Neural cell (in vitro differentiated cells): ENCODE data around the gene MED27. TPM values are rescaled to one million over a fixed set of nuclear protein-coding genes. Genes with fewer than 3 reads are reported as not detected.

Experiments
- H2AFZ ChIP-seq: fragments of 200-600, 300-800 bp; sonication (generic), shearing (Covaris generic); 2 replicates; pipeline ENCODE4 v1.6.0; 2014; ENCODE audit warnings: low read depth, mild to moderate bottlenecking, antibody characterized with exemption, low read length, moderate library complexity
- H3F3A ChIP-seq: fragments of 200-600 bp; shearing (Covaris generic); 2 replicates; pipeline ENCODE4 v1.6.1; 2016; ENCODE audit warnings: mild to moderate bottlenecking, moderate library complexity, mixed read lengths, antibody characterized with exemption, low read length; ENCODE audit not compliant: insufficient read depth, poor library complexity, severe bottlenecking
- H3K27ac ChIP-seq: fragments of 200-600, 300-800 bp; sonication (generic), shearing (Covaris generic); 2 replicates; pipeline ENCODE4 v1.5.1; 2014; ENCODE audit warnings: mild to moderate bottlenecking, low read length, moderate library complexity
- H3K27me3 ChIP-seq: fragments of 300-800, 200-600 bp; sonication (generic), shearing (Covaris generic); 2 replicates; pipeline ENCODE4 v1.6.0; 2014; ENCODE audit warnings: mild to moderate bottlenecking, low read depth, low read length, moderate library complexity; ENCODE audit not compliant: insufficient read depth
- H3K36me3 ChIP-seq: fragments of 300-800, 200-600 bp; sonication (generic), shearing (Covaris generic); 2 replicates; pipeline ENCODE4 v1.5.1; 2014; ENCODE audit warnings: mild to moderate bottlenecking, antibody characterized with exemption, low read length, moderate library complexity; ENCODE audit not compliant: insufficient read depth
- H3K4me2 ChIP-seq: fragments of 300-800, 200-600 bp; sonication (generic), shearing (Covaris generic); 2 replicates; pipeline ENCODE4 v1.6.0; 2014; ENCODE audit warnings: mild to moderate bottlenecking, low read length
- H3K4me3 ChIP-seq: fragments of 300-800, 200-600 bp; sonication (generic), shearing (Covaris generic); 2 replicates; pipeline ENCODE4 v1.5.1; 2014; ENCODE audit warnings: mild to moderate bottlenecking, low read length, moderate library complexity
- H3K79me2 ChIP-seq: fragments of 200-600 bp; shearing (Covaris generic); replicated peaks from 2 replicates; pipeline ENCODE4 v1.6.0; 2014; ENCODE audit warnings: mild to moderate bottlenecking, low read length, moderate library complexity; ENCODE audit not compliant: insufficient read depth
- H3K9ac ChIP-seq: fragments of 300-800, 200-600 bp; sonication (generic), shearing (Covaris generic); 2 replicates; pipeline ENCODE4 v1.6.1; 2016; ENCODE audit warnings: mild to moderate bottlenecking, low read length, mixed read lengths
- H3K9me2 ChIP-seq: fragments of 200-600 bp; shearing (Covaris generic); 2 replicates; pipeline ENCODE4 v1.6.1; 2016; ENCODE audit warnings: mild to moderate bottlenecking, low read length, mixed read lengths; ENCODE audit not compliant: insufficient read depth
- H3K9me3 ChIP-seq: fragments of 200-600, 300-800 bp; sonication (generic), shearing (Covaris generic); 2 replicates; pipeline ENCODE4 v1.6.1; 2016; ENCODE audit warnings: mild to moderate bottlenecking, mixed run types, low read length, moderate library complexity, mixed read lengths
- H4K20me1 ChIP-seq: fragments of 200-600 bp; shearing (Covaris generic); 2 replicates; pipeline ENCODE4 v1.6.1; 2016; ENCODE audit warnings: mild to moderate bottlenecking, mixed run types; ENCODE audit not compliant: insufficient read depth
- EP300 ChIP-seq: fragments of 450-650 bp; conservative IDR thresholded peaks from 2 replicates; pipeline ENCODE4 v1.6.1; 2014; ENCODE audit warnings: antibody characterized with exemption, mild to moderate bottlenecking, moderate library complexity; ENCODE audit not compliant: poor library complexity, severe bottlenecking
- EZH2 ChIP-seq: fragments of 200-600, 300-800 bp; shearing (Covaris generic), sonication (generic); IDR thresholded peaks from 2 replicates; pipeline ENCODE4 v1.6.1; 2014; ENCODE audit warnings: antibody characterized with exemption, low read length, borderline replicate concordance, mild to moderate bottlenecking; ENCODE audit not compliant: insufficient read depth, poor library complexity, severe bottlenecking
- MXI1 ChIP-seq: fragments of 450-650 bp; conservative IDR thresholded peaks from 2 replicates; pipeline ENCODE4 v1.6.1; 2014; ENCODE audit warnings: antibody characterized with exemption, mild to moderate bottlenecking; ENCODE audit not compliant: poor library complexity, severe bottlenecking
- POLR2AphosphoS5 ChIP-seq: IDR thresholded peaks from 2 replicates; pipeline ENCODE4 v1.6.1; 2012
- SMC3 ChIP-seq: fragments of 450-650 bp; conservative IDR thresholded peaks from 2 replicates; pipeline ENCODE4 v1.6.1; 2014; ENCODE audit warnings: antibody characterized with exemption, mild to moderate bottlenecking, moderate library complexity; ENCODE audit not compliant: poor library complexity
- TAF1 ChIP-seq: IDR thresholded peaks from 2 replicates; pipeline ENCODE4 v1.6.1; 2012; ENCODE audit warnings: low read depth
- polyA plus RNA-seq: library from polyadenylated mRNA; depleted of rRNA; stranded (reverse); fragments of >200 nt; gene quantifications from 2 replicates; pipeline ENCODE4 v1.2.3, GENCODE V29; 2014
- TF ChIP-seq, protein P1 (sequence below): IDR thresholded peaks from 2 replicates; pipeline ENCODE4 v1.6.1; 2012; ENCODE audit warnings: borderline replicate concordance
- TF ChIP-seq, protein P2 (sequence below): fragments of 450-650 bp; IDR thresholded peaks from 2 replicates; pipeline ENCODE4 v1.5.1; 2014; ENCODE audit warnings: antibody characterized with exemption, mild to moderate bottlenecking, moderate library complexity; ENCODE audit not compliant: poor library complexity, severe bottlenecking

The MED27 gene
- polyA plus RNA-seq, 1 donor from 2014 or later: 7.5 TPM

- Histone ChIP-seq H3K36me3 (no peaks in the 10 kb centered on the region), H3K4me3 (no peak overlapping the region), H2AFZ (no peak overlapping the region), H3K9me2 (no peaks in the 10 kb centered on the region), H3K4me2 (no peak overlapping the region), H3K27me3 (no peaks in the 10 kb centered on the region), H3K9me3 (no peaks in the 10 kb centered on the region), H3F3A (no peaks in the 10 kb centered on the region), H4K20me1 (no peaks in the 10 kb centered on the region), H3K9ac (no peak overlapping the region), H3K79me2 (no peaks in the 10 kb centered on the region), H3K27ac (no peak overlapping the region)
- TF ChIP-seq, protein P1, sequence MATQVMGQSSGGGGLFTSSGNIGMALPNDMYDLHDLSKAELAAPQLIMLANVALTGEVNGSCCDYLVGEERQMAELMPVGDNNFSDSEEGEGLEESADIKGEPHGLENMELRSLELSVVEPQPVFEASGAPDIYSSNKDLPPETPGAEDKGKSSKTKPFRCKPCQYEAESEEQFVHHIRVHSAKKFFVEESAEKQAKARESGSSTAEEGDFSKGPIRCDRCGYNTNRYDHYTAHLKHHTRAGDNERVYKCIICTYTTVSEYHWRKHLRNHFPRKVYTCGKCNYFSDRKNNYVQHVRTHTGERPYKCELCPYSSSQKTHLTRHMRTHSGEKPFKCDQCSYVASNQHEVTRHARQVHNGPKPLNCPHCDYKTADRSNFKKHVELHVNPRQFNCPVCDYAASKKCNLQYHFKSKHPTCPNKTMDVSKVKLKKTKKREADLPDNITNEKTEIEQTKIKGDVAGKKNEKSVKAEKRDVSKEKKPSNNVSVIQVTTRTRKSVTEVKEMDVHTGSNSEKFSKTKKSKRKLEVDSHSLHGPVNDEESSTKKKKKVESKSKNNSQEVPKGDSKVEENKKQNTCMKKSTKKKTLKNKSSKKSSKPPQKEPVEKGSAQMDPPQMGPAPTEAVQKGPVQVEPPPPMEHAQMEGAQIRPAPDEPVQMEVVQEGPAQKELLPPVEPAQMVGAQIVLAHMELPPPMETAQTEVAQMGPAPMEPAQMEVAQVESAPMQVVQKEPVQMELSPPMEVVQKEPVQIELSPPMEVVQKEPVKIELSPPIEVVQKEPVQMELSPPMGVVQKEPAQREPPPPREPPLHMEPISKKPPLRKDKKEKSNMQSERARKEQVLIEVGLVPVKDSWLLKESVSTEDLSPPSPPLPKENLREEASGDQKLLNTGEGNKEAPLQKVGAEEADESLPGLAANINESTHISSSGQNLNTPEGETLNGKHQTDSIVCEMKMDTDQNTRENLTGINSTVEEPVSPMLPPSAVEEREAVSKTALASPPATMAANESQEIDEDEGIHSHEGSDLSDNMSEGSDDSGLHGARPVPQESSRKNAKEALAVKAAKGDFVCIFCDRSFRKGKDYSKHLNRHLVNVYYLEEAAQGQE: no peak
- no peak for TF ChIP-seq MXI1
- no peak for TF ChIP-seq TAF1
Measured at GRCh38 chr9:131865446-131866195, 214.0 kb downstream of the MED27 start.

- H3K27me3 ChIP-seq: no peaks in the 10 kb centered on the region
- H3K9me2 ChIP-seq: no peaks in the 10 kb centered on the region
- no peak overlapping the region for H3K4me2 ChIP-seq
- no peak overlapping the region for H3K27ac ChIP-seq
- H2AFZ ChIP-seq: no peak overlapping the region
- H3K4me3 ChIP-seq: no peak overlapping the region
- no peak for TF ChIP-seq POLR2AphosphoS5
- TF ChIP-seq TAF1: no peak
- TF ChIP-seq, protein P2, sequence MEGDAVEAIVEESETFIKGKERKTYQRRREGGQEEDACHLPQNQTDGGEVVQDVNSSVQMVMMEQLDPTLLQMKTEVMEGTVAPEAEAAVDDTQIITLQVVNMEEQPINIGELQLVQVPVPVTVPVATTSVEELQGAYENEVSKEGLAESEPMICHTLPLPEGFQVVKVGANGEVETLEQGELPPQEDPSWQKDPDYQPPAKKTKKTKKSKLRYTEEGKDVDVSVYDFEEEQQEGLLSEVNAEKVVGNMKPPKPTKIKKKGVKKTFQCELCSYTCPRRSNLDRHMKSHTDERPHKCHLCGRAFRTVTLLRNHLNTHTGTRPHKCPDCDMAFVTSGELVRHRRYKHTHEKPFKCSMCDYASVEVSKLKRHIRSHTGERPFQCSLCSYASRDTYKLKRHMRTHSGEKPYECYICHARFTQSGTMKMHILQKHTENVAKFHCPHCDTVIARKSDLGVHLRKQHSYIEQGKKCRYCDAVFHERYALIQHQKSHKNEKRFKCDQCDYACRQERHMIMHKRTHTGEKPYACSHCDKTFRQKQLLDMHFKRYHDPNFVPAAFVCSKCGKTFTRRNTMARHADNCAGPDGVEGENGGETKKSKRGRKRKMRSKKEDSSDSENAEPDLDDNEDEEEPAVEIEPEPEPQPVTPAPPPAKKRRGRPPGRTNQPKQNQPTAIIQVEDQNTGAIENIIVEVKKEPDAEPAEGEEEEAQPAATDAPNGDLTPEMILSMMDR: no peak
- TF ChIP-seq EZH2: no peak
- TF ChIP-seq, protein P1: no peak
- no peak for TF ChIP-seq SMC3
- TF ChIP-seq EP300: no peak
- no peak for TF ChIP-seq MXI1
- H4K20me1 ChIP-seq: no peaks in the 10 kb centered on the region
- H3K9ac ChIP-seq: no peak overlapping the region
- H3K79me2 ChIP-seq: no peaks in the 10 kb centered on the region
- H3K36me3 ChIP-seq: no peaks in the 10 kb centered on the region
- H3K9me3 ChIP-seq: no peaks in the 10 kb centered on the region
- no peaks in the 10 kb centered on the region for H3F3A ChIP-seq
Measured at GRCh38 chr9:131864531-131864930, 215.1 kb downstream of the MED27 start.
